WTC11 (cell line): ENCODE results near the gene GALNT13. TPM values are rescaled to one million over a fixed set of nuclear protein-coding genes. Genes with fewer than 3 reads are reported as not detected.

ENCODE experiments used
- ATAC-seq: fragments of 200-7000 bp; cut with Tn5 transposase; 2 replicates; pipeline ENCODE4 v1.10.0; 2021; ENCODE audit warnings: mild to moderate bottlenecking, moderate library complexity
- CTCF ChIA-PET: fragments of 300-600 bp; sonication (Branson Sonifier 250); formaldehyde crosslinking; loops from one replicate; lab custom pipeline; 2021; ENCODE audit warnings: antibody characterized with exemption; lab: Charles Lee
- POLR2A ChIA-PET: fragments of 350-600 bp; sonication (Branson Sonifier 250); formaldehyde crosslinking; loops from one replicate; lab custom pipeline; 2021; ENCODE audit warnings: antibody characterized with exemption; lab: Charles Lee
- DNase-seq: peaks from one replicate; pipeline ENCODE4 v3.0.0; 2021; ENCODE audit warnings: low spot score
- H3K27ac Mint-ChIP-seq: 2 replicates; pipeline ENCODE4 v1.8.0; 2021; ENCODE audit warnings: mixed read lengths
- H3K27me3 Mint-ChIP-seq: 2 replicates; pipeline ENCODE4 v1.8.0; 2021; ENCODE audit warnings: low read depth, mild to moderate bottlenecking, moderate library complexity, mixed read lengths
- H3K36me3 Mint-ChIP-seq: 2 replicates; pipeline ENCODE4 v1.8.0; 2021; ENCODE audit warnings: mixed read lengths
- H3K4me1 Mint-ChIP-seq: 2 replicates; pipeline ENCODE4 v1.8.0; 2022; ENCODE audit warnings: mixed read lengths
- H3K4me3 Mint-ChIP-seq: 2 replicates; pipeline ENCODE4 v1.8.0; 2021; ENCODE audit warnings: mild to moderate bottlenecking, moderate library complexity, mixed read lengths
- H3K9me3 Mint-ChIP-seq: 2 replicates; pipeline ENCODE4 v1.8.0; 2021; ENCODE audit warnings: mixed read lengths
- AR ChIP-seq: fragments of 250-450 bp; sonication (Bioruptor Pico); IDR thresholded peaks from 2 replicates; pipeline ENCODE4 v1.9.0; 2021; ENCODE audit warnings: mild to moderate bottlenecking
- ARID4B ChIP-seq: sonication (generic); formaldehyde crosslinking; IDR thresholded peaks from 2 replicates; pipeline ENCODE4 v1.8.0; 2023; ENCODE audit warnings: missing genetic modification reagents, mild to moderate bottlenecking, borderline replicate concordance
- ATF2 ChIP-seq: sonication (generic); formaldehyde crosslinking; IDR thresholded peaks from 2 replicates; pipeline ENCODE4 v1.8.1; 2022; ENCODE audit warnings: low read depth, missing genetic modification reagents, borderline replicate concordance
- ATF3 ChIP-seq: sonication (generic); formaldehyde crosslinking; conservative IDR thresholded peaks from 2 replicates; pipeline ENCODE4 v1.8.1; 2022; ENCODE audit warnings: mild to moderate bottlenecking, missing genetic modification reagents
- CDX4 ChIP-seq: fragments of 250-450 bp; sonication (Bioruptor Pico); IDR thresholded peaks from 2 replicates; pipeline ENCODE4 v1.9.0; 2021; ENCODE audit warnings: moderate library complexity, mild to moderate bottlenecking, inconsistent platforms, borderline replicate concordance
- CREM ChIP-seq: sonication (generic); formaldehyde crosslinking; IDR thresholded peaks from 2 replicates; pipeline ENCODE4 v1.8.1; 2022; ENCODE audit warnings: mild to moderate bottlenecking, missing genetic modification reagents, moderate library complexity
- ERG ChIP-seq: fragments of 250-450 bp; sonication (Bioruptor Pico); IDR thresholded peaks from 2 replicates; pipeline ENCODE4 v1.8.0; 2021; ENCODE audit warnings: mild to moderate bottlenecking
- GABPB1 ChIP-seq: sonication (generic); formaldehyde crosslinking; IDR thresholded peaks from 2 replicates; pipeline ENCODE4 v1.8.1; 2023; ENCODE audit warnings: mild to moderate bottlenecking, missing genetic modification reagents
- GTF2I ChIP-seq: fragments of 250-450 bp; sonication (Bioruptor Pico); conservative IDR thresholded peaks from 2 replicates; pipeline ENCODE4 v1.4.0; 2021; ENCODE audit warnings: mild to moderate bottlenecking
- KAT7 ChIP-seq: sonication (generic); formaldehyde crosslinking; IDR thresholded peaks from 2 replicates; pipeline ENCODE4 v1.8.1; 2023; ENCODE audit warnings: missing genetic modification reagents, mild to moderate bottlenecking, borderline replicate concordance
- MXD4 ChIP-seq: fragments of 250-450 bp; sonication (Bioruptor Pico); IDR thresholded peaks from 2 replicates; pipeline ENCODE4 v1.8.0; 2021; ENCODE audit warnings: mild to moderate bottlenecking, moderate library complexity, borderline replicate concordance
- MYBL2 ChIP-seq: sonication (generic); formaldehyde crosslinking; IDR thresholded peaks from 2 replicates; pipeline ENCODE4 v1.8.1; 2023; ENCODE audit warnings: mild to moderate bottlenecking, moderate library complexity, missing genetic modification reagents
- NFYB ChIP-seq: sonication (generic); formaldehyde crosslinking; conservative IDR thresholded peaks from 2 replicates; pipeline ENCODE4 v1.8.0; 2022; ENCODE audit warnings: low read depth, missing genetic modification reagents
- NR1H2 ChIP-seq: sonication (generic); formaldehyde crosslinking; IDR thresholded peaks from 2 replicates; pipeline ENCODE4 v1.9.0; 2021; ENCODE audit warnings: mild to moderate bottlenecking, moderate library complexity, missing genetic modification reagents
- SMAD4 ChIP-seq: sonication (generic); formaldehyde crosslinking; IDR thresholded peaks from 2 replicates; pipeline ENCODE4 v1.8.0; 2022; ENCODE audit warnings: mild to moderate bottlenecking, missing genetic modification reagents
- TEAD4 ChIP-seq: sonication (generic); formaldehyde crosslinking; IDR thresholded peaks from 2 replicates; pipeline ENCODE4 v1.8.0; 2022; ENCODE audit warnings: mild to moderate bottlenecking, missing genetic modification reagents
- USF1 ChIP-seq: sonication (generic); formaldehyde crosslinking; IDR thresholded peaks from 2 replicates; pipeline ENCODE4 v1.8.0; 2022; ENCODE audit warnings: mild to moderate bottlenecking, missing genetic modification reagents
- ZNF138 ChIP-seq: sonication (generic); formaldehyde crosslinking; conservative IDR thresholded peaks from 2 replicates; pipeline ENCODE4 v1.8.1; 2022; ENCODE audit warnings: mild to moderate bottlenecking, moderate library complexity, missing genetic modification reagents
- ZNF281 ChIP-seq: sonication (generic); formaldehyde crosslinking; IDR thresholded peaks from 2 replicates; pipeline ENCODE4 v1.8.0; 2023; ENCODE audit warnings: mild to moderate bottlenecking, missing genetic modification reagents
- total RNA-seq: library from RNA; stranded (reverse); gene quantifications from 3 replicates; pipeline ENCODE4 v1.2.3, GENCODE V29; 2021

Gene GALNT13
- total RNA-seq, 1 experiment from 2014 or later = 9.9 TPM

- TF ChIP-seq TEAD4 (CRISPR knock-in tag) = no peak
- TF ChIP-seq NFYB (CRISPR knock-in tag) = no peak
- TF ChIP-seq NR1H2 = no peak
- TF ChIP-seq ATF3 (CRISPR knock-in tag) = no peak
Measured at GRCh38 chr2:154247503-154247902, 375.8 kb downstream of the GALNT13 start (continued).

GRCh38 chr2:154256136-154256535 is 384.4 kb downstream of the GALNT13 start:
- CTCF ChIA-PET = no interaction called here
- POLR2A ChIA-PET = no interaction called here
- Mint-ChIP-seq H3K27ac (no peak overlapping the region), H3K36me3 (no peaks in the 10 kb centered on the region), H3K4me1 (no peaks in the 10 kb centered on the region), H3K4me3 (no peak overlapping the region), H3K9me3 (no peaks in the 10 kb centered on the region), H3K27me3 (no peaks in the 10 kb centered on the region)
- TF ChIP-seq ERG (CRISPR knock-in tag) = no peak
- no peak for TF ChIP-seq ZNF138 (CRISPR knock-in tag)
- no peak for TF ChIP-seq CREM (CRISPR knock-in tag)
- no peak for TF ChIP-seq CDX4 (CRISPR knock-in tag)
- TF ChIP-seq MYBL2 (CRISPR knock-in tag) = no peak
- no peak for TF ChIP-seq NFYB (CRISPR knock-in tag)
- TF ChIP-seq GTF2I (CRISPR knock-in tag) = no peak
- TF ChIP-seq ARID4B (CRISPR knock-in tag) = no peak
- no peak for TF ChIP-seq TEAD4 (CRISPR knock-in tag)
- no peak for TF ChIP-seq GABPB1 (CRISPR knock-in tag)
- TF ChIP-seq ZNF281 = no peak
- no peak for TF ChIP-seq SMAD4 (CRISPR knock-in tag)
- TF ChIP-seq USF1 (CRISPR knock-in tag) = no peak
- no peak for TF ChIP-seq AR (CRISPR knock-in tag)
- no peak for TF ChIP-seq ATF2 (CRISPR knock-in tag)
- TF ChIP-seq KAT7 (CRISPR knock-in tag) = no peak
- no peak for TF ChIP-seq MXD4 (CRISPR knock-in tag)
- no peak for ATAC-seq
- no peak for DNase-seq
